ENCODE measurements around the gene RAB22A. TPM values are rescaled to one million over a fixed set of nuclear protein-coding genes. Genes with fewer than 3 reads are reported as not detected.

The RAB22A gene
- total RNA-seq, 1 donor from 2014 or later: 21.3 TPM

DNA sequence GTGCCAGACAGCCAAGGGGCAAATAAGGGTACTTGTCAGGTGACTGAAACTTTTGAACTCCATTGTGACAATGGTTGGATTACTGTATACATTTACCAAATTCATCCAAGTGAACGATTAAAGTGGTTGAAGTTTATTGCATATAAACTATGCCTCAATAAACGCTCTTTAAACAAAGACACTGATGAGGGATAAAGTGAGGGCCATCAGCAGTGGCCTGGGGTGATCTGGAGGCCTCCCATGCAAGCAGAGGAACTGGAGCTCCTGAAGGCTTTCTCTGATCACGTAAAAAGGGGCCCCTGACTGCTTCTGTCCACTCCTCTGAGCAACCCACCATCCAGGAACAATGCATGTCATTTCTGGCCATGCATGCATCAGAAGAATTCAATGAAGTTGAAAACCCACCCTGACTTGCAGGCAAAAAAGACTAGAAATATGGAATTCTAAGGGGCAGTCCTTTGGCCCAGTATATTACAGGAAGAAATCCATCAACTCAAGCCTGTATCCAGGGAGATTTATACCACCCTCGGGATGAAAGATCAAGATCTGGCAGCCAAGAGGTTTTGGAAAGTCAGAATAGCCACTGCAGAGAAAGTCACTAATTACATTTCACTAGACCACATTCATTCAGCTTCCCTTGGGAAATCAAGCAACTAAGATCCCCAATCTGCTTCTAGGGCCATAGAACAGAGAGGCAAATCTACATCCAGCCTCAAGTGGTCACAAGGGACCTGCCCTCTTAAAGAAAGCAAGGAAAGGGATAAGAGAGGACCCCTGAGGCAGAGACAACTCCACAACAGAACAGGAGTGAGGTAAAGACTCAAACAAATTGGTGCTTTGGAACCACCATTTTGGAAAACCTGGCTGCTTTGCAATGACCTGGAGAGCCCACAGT lies 31.7 kb upstream of the RAB22A start:
- no peak for DNase-seq (ENCODE audit: extremely low spot score, unreplicated experiment)
- Mint-ChIP-seq H3K4me1 (ENCODE audit: unreplicated experiment) (no peaks in the 10 kb centered on the region), H3K27me3 (ENCODE audit: unreplicated experiment) (no peaks in the 10 kb centered on the region), H3K36me3 (ENCODE audit: unreplicated experiment) (peaks cover 8% of the 10 kb centered on the region), H3K9me3 (ENCODE audit: unreplicated experiment) (peaks cover 15% of the 10 kb centered on the region), H3K4me3 (ENCODE audit: unreplicated experiment) (no peak overlapping the region), H3K27ac (ENCODE audit: unreplicated experiment) (no peak overlapping the region)
- TF ChIP-seq, protein P1, sequence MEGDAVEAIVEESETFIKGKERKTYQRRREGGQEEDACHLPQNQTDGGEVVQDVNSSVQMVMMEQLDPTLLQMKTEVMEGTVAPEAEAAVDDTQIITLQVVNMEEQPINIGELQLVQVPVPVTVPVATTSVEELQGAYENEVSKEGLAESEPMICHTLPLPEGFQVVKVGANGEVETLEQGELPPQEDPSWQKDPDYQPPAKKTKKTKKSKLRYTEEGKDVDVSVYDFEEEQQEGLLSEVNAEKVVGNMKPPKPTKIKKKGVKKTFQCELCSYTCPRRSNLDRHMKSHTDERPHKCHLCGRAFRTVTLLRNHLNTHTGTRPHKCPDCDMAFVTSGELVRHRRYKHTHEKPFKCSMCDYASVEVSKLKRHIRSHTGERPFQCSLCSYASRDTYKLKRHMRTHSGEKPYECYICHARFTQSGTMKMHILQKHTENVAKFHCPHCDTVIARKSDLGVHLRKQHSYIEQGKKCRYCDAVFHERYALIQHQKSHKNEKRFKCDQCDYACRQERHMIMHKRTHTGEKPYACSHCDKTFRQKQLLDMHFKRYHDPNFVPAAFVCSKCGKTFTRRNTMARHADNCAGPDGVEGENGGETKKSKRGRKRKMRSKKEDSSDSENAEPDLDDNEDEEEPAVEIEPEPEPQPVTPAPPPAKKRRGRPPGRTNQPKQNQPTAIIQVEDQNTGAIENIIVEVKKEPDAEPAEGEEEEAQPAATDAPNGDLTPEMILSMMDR (IDR thresholded peaks at IDR 0.05): no peak

DNA sequence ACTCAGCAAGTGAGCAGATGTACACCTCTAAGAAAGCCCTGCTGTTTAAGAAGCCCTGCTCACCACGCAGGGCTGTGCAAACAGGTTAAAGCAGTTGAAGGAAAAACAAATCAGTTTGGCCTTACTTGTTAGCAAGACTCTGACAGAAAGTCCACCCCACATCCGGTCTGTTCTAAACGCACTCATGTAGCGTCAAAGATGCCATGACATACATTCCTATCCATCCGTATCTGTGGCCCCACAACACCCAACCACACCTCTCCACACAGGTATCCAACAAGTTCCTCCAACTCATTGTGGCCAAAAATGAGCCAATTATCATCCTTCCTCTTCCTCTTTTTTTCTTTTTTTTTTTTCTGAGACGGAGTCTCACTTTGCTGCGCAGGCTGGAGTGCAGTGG lies 22.8 kb upstream of the RAB22A start:
- peaks cover 3% of the 10 kb centered on the region for H3K9me3 Mint-ChIP-seq (ENCODE audit: unreplicated experiment)
- no peaks in the 10 kb centered on the region for H3K4me1 Mint-ChIP-seq (ENCODE audit: unreplicated experiment)
- TF ChIP-seq, protein P1 (IDR thresholded peaks at IDR 0.05): no peak
- no peak overlapping the region for H3K27ac Mint-ChIP-seq (ENCODE audit: unreplicated experiment)
- no peak overlapping the region for H3K4me3 Mint-ChIP-seq (ENCODE audit: unreplicated experiment)
- no peaks in the 10 kb centered on the region for H3K36me3 Mint-ChIP-seq (ENCODE audit: unreplicated experiment)
- H3K27me3 Mint-ChIP-seq (ENCODE audit: unreplicated experiment): no peaks in the 10 kb centered on the region
- DNase-seq (ENCODE audit: extremely low spot score, unreplicated experiment): no peak

DNA sequence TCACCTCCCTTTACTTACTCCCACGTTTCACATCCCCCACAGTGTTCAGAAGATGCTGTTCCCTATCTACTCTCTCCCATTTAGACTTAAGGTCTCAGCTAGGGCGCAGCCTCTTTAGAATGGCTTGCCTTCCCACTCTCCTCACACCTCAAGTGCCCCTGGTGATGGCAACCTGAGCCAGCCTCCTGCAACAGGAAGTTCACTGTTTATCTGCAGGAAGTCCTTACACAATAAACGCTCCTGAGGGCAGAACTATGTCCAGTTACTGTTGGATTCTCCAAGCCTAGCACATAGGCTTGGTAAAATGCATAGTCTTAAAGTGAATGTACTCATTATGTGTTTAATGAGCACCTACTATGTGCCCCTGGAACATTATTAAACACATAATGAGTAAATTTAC lies 21.9 kb upstream of the RAB22A start:
- TF ChIP-seq, protein P1 (IDR thresholded peaks at IDR 0.05): no peak
- no peaks in the 10 kb centered on the region for H3K36me3 Mint-ChIP-seq (ENCODE audit: unreplicated experiment)
- H3K4me1 Mint-ChIP-seq (ENCODE audit: unreplicated experiment): no peaks in the 10 kb centered on the region
- H3K9me3 Mint-ChIP-seq (ENCODE audit: unreplicated experiment): peaks cover 3% of the 10 kb centered on the region
- no peak overlapping the region for H3K27ac Mint-ChIP-seq (ENCODE audit: unreplicated experiment)
- no peak for DNase-seq (ENCODE audit: extremely low spot score, unreplicated experiment)
- no peaks in the 10 kb centered on the region for H3K27me3 Mint-ChIP-seq (ENCODE audit: unreplicated experiment)
- no peak overlapping the region for H3K4me3 Mint-ChIP-seq (ENCODE audit: unreplicated experiment)

DNA sequence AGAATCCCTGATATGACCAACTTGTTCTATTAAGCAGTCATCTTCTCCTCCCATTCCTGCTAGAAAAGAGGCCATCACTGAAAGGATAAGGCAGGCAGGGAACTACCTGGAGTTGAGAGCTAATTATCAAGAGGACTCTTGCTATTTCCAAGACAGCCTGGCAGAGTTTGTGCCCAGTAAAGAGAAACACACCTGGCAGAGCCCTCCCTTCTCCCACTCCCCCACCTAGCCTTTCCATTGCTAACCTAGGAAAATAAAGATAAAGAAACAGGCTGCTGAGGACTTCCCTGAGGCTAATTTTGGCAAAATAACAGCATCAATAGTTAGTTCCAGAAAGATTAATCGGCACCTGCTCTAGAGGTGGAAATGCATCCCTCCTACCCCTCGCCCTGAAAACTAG lies 20.4 kb upstream of the RAB22A start:
- Mint-ChIP-seq H3K27me3 (ENCODE audit: unreplicated experiment) (no peaks in the 10 kb centered on the region), H3K36me3 (ENCODE audit: unreplicated experiment) (no peaks in the 10 kb centered on the region), H3K9me3 (ENCODE audit: unreplicated experiment) (peaks cover 3% of the 10 kb centered on the region), H3K27ac (ENCODE audit: unreplicated experiment) (no peak overlapping the region), H3K4me3 (ENCODE audit: unreplicated experiment) (no peak overlapping the region), H3K4me1 (ENCODE audit: unreplicated experiment) (no peaks in the 10 kb centered on the region)
- TF ChIP-seq, protein P1 (IDR thresholded peaks at IDR 0.05): no peak
- DNase-seq (ENCODE audit: extremely low spot score, unreplicated experiment): no peak

DNA sequence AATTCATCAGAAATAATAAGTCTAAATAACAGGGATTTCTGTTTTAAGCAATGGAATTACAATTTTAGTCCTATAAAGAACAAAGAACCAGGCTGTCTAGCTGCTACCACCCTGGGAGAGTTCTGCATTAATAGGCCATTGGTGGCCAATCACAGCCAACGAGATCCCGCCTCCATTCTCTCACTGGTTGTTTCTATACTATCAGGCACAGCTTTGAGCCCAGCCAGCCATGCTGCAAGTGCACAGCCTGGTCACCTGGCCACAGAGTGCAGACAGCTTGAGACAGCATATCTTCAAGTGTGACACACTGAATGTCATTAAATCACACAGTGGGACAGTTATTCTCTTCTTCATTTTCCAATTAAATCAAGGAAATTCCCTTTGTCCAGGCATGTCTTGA lies 16.1 kb upstream of the RAB22A start:
- Mint-ChIP-seq H3K4me1 (ENCODE audit: unreplicated experiment) (peaks cover 2% of the 10 kb centered on the region), H3K27ac (ENCODE audit: unreplicated experiment) (no peak overlapping the region), H3K27me3 (ENCODE audit: unreplicated experiment) (no peaks in the 10 kb centered on the region), H3K4me3 (ENCODE audit: unreplicated experiment) (no peak overlapping the region), H3K9me3 (ENCODE audit: unreplicated experiment) (peaks cover 3% of the 10 kb centered on the region), H3K36me3 (ENCODE audit: unreplicated experiment) (no peaks in the 10 kb centered on the region)
- DNase-seq (ENCODE audit: extremely low spot score, unreplicated experiment): no peak
- TF ChIP-seq, protein P1 (IDR thresholded peaks at IDR 0.05): no peak
